ENCODE measurements around the gene CHST15.

DNA sequence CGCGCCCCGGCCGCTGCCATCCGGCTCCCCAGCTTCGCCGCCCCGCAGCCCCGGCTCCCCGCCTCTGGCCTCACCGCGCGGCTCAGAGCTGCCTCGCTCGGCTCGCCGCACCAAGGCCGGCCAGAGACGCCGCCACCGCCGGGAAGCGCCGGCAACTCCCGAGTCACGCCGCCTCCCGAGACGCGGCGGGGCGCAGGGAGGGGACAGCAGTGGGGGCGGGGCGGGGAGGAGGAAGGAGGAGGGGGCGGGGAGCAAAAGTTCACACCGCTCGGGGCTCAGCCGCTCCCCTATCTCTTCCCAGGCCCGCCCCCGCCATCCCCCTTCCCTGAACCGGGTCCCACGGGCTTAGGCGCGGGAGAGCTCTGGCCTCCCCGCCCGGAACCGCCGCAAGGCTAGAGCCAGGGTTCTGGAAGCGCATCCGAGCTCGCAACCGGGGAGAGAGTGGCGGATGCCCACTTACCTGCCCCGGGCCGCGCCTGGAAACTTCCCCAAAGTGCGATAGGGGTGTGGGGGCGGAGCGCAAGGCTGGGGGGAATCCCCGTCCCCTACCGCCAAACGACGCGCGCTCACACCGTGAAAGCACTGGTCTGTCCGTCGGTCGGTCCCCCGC lies 1.0 kb downstream of the CHST15 start:
- TF ChIP-seq CTCF (IDR thresholded peaks at IDR 0.05; ENCODE audit: borderline replicate concordance, extremely low read depth, low read length, poor library complexity, severe bottlenecking) = no peak
- no peak for TF ChIP-seq EZH2 (IDR thresholded peaks at IDR 0.05; ENCODE audit: borderline replicate concordance, low read depth, low read length, severe bottlenecking)
